Smooth muscle cell (in vitro differentiated cells): ENCODE measurements around the gene BATF2. TPM values are rescaled to one million over a fixed set of nuclear protein-coding genes. Genes with fewer than 3 reads are reported as not detected.

Experiments
- DNase-seq: peaks from one replicate; lab custom pipeline; 2025; ENCODE audit not compliant: unreplicated experiment; lab: John Stamatoyannopoulos, UW
- H2AFZ ChIP-seq: fragments of 200-600 bp; sonication (generic); 2 replicates; pipeline ENCODE4 v1.6.0; 2016; ENCODE audit warnings: antibody characterized with exemption, low read depth, mild to moderate bottlenecking
- H3F3A ChIP-seq: fragments of 200-600 bp; sonication (generic); 2 replicates; pipeline ENCODE4 v1.6.0; 2017; ENCODE audit warnings: antibody characterized with exemption, low read depth
- H3K27ac ChIP-seq: fragments of 200-600 bp; sonication (generic); 2 replicates; pipeline ENCODE4 v1.5.1; 2016; ENCODE audit warnings: low read depth, mild to moderate bottlenecking
- H3K27me3 ChIP-seq: fragments of 200-600 bp; sonication (generic); 2 replicates; pipeline ENCODE4 v1.6.1; 2016; ENCODE audit warnings: low read depth, mild to moderate bottlenecking
- H3K36me3 ChIP-seq: fragments of 200-600 bp; sonication (generic); 2 replicates; pipeline ENCODE4 v1.5.1; 2016; ENCODE audit warnings: low read depth
- H3K4me1 ChIP-seq: fragments of 200-600 bp; sonication (generic); 2 replicates; pipeline ENCODE4 v1.5.1; 2016; ENCODE audit warnings: low read depth
- H3K4me2 ChIP-seq: fragments of 200-600 bp; sonication (generic); 2 replicates; pipeline ENCODE4 v1.6.0; 2016; ENCODE audit warnings: mild to moderate bottlenecking
- H3K4me3 ChIP-seq: fragments of 200-600 bp; sonication (generic); 2 replicates; pipeline ENCODE4 v1.5.1; 2016; ENCODE audit warnings: mild to moderate bottlenecking
- H3K79me2 ChIP-seq: fragments of 200-600 bp; sonication (generic); 2 replicates; pipeline ENCODE4 v1.6.0; 2016; ENCODE audit warnings: low read depth, mild to moderate bottlenecking
- H3K9ac ChIP-seq: fragments of 200-600 bp; sonication (generic); 2 replicates; pipeline ENCODE4 v1.6.0; 2016; ENCODE audit warnings: low read depth
- H3K9me3 ChIP-seq: fragments of 200-600 bp; sonication (generic); replicated peaks from 2 replicates; pipeline ENCODE4 v1.5.1; 2016; ENCODE audit warnings: low read depth
- H4K20me1 ChIP-seq: fragments of 200-600 bp; sonication (generic); 2 replicates; pipeline ENCODE4 v1.6.0; 2016; ENCODE audit warnings: low read depth
- CTCF ChIP-seq: fragments of 200-600 bp; sonication (generic); IDR thresholded peaks from 2 replicates; pipeline ENCODE4 v1.5.1; 2017; ENCODE audit warnings: borderline replicate concordance, mild to moderate bottlenecking, antibody characterized with exemption; ENCODE audit not compliant: insufficient read depth, poor library complexity, severe bottlenecking
- WGBS: methylation state at CpG from one replicate; pipeline ENCODE4 v1.1.7; 2016; ENCODE audit warnings: low lambda C conversion rate; 5-methylcytosine and 5-hydroxymethylcytosine counted together
- polyA plus RNA-seq: library from polyadenylated mRNA; unstranded; fragments of >200 nt; fragmentation: Nextera tagmentation; extraction: Ambion mirVana; gene quantifications from 2 replicates; pipeline ENCODE4 v1.2.1, GENCODE V29; 2016
- total RNA-seq: library from RNA; depleted of rRNA; stranded (reverse); fragments of >200 nt; gene quantifications from 2 replicates; pipeline ENCODE4 v1.2.3, GENCODE V29; 2014

The BATF2 gene
- total and polyA plus RNA-seq, 2 experiments from 2014 or later, result 0.41 TPM; not detected in 1

- no peak overlapping the region for H3K4me3 ChIP-seq
- H3K27me3 ChIP-seq, result no peaks in the 10 kb centered on the region
- no peak overlapping the region for H3K9ac ChIP-seq
- H4K20me1 ChIP-seq, result no peaks in the 10 kb centered on the region
- no peaks in the 10 kb centered on the region for H3K79me2 ChIP-seq
- DNase-seq, result no peak
- no peaks in the 10 kb centered on the region for H3K36me3 ChIP-seq
- peaks cover 8% of the 10 kb centered on the region for H3K4me1 ChIP-seq
- no peak overlapping the region for H3K27ac ChIP-seq
- peak overlapping the region; percentile 24 for H2AFZ ChIP-seq
- WGBS, result 84% methylated on average over 11 of the region's 11 CpGs
- peak overlapping the region; percentile 51 for H3K4me2 ChIP-seq
- no peak for TF ChIP-seq CTCF
- no peaks in the 10 kb centered on the region for H3F3A ChIP-seq
- H3K9me3 ChIP-seq, result no peaks in the 10 kb centered on the region
Measured at GRCh38 chr11:64996327-64996709, 453 bp downstream of the BATF2 start.

DNA sequence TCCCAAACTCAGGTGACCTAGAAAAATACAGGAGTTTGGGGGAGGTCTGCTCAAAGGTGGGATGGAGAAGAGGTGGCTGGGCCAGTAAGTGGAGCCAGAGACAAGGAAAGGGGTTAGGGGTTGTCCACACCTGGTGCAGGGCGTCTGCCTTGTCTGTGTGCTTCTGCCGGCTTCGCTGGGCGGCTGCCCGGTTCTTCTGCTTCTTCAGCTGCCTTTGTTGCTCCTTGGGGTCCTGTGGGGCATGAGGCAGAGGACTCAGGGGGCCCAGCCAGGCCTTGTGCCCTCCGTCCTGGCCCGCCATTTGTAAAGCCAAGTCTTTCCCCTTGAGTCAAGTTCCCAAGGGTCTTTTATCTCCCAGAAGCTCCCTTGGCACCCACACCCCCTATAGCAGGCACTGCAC lies 2.5 kb downstream of the BATF2 start:
- Histone ChIP-seq H3K27ac (no peak overlapping the region), H4K20me1 (no peaks in the 10 kb centered on the region), H3K9me3 (no peaks in the 10 kb centered on the region), H3K79me2 (no peaks in the 10 kb centered on the region), H3K36me3 (no peaks in the 10 kb centered on the region), H3K9ac (no peak overlapping the region), H3K4me2 (no peak overlapping the region), H2AFZ (no peak overlapping the region), H3F3A (no peaks in the 10 kb centered on the region), H3K4me1 (peaks cover 8% of the 10 kb centered on the region), H3K27me3 (no peaks in the 10 kb centered on the region), H3K4me3 (no peak overlapping the region)
- WGBS, result 92% methylated on average over 7 of the region's 7 CpGs
- no peak for TF ChIP-seq CTCF
- no peak for DNase-seq

DNA sequence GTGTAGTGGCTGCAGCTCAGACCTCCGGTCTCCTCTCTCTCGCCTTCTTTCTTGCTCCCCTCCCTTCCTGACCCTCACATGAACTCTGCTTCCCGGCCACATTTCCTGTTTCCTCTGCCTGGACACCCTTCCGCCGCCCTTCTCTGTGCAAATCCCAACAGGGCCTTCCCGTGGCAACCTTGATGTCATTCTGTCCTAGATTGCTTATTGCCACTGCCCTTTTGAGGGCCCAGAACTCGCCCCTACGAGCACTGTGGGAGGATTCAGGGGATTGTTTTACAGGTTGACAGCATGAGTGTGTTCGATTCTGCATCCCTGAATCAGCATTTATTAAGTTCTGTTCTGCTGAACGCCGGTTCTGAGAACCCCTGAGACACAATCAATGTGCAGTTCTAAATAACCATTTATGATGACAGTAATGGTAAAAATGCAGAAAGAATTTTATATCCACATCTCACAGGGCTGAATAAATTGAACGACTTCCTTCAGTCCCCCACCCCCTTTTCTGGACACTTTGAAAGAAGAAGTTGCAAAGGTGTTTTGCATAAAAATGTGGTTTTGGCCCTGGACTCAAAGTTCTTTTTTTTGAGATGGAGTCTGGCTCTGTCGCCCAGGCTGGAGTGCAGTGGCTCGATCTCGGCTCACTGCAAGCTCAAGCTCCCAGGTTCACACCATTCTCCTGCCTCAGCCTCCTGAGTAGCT lies 6.4 kb downstream of the BATF2 start:
- TF ChIP-seq CTCF, result no peak
- Histone ChIP-seq H2AFZ (no peak overlapping the region), H3K79me2 (no peaks in the 10 kb centered on the region), H3K27ac (no peak overlapping the region), H3K4me3 (no peak overlapping the region), H3K4me1 (no peaks in the 10 kb centered on the region), H4K20me1 (no peaks in the 10 kb centered on the region), H3K4me2 (no peak overlapping the region), H3K36me3 (no peaks in the 10 kb centered on the region), H3K9ac (no peak overlapping the region), H3K27me3 (no peaks in the 10 kb centered on the region), H3K9me3 (no peaks in the 10 kb centered on the region), H3F3A (no peaks in the 10 kb centered on the region)
- WGBS, result 73% methylated on average over 15 of the region's 15 CpGs
- no peak for DNase-seq

GRCh38 chr11:64989416-64989815 lies 7.4 kb downstream of the BATF2 start:
- Histone ChIP-seq H3K36me3 (no peaks in the 10 kb centered on the region), H3K9me3 (no peaks in the 10 kb centered on the region), H4K20me1 (no peaks in the 10 kb centered on the region), H3K9ac (no peak overlapping the region), H3K79me2 (no peaks in the 10 kb centered on the region), H2AFZ (no peak overlapping the region), H3K4me2 (no peak overlapping the region), H3K4me3 (no peak overlapping the region), H3F3A (no peaks in the 10 kb centered on the region), H3K4me1 (no peaks in the 10 kb centered on the region), H3K27ac (no peak overlapping the region), H3K27me3 (no peaks in the 10 kb centered on the region)
- TF ChIP-seq CTCF, result no peak
- DNase-seq, result no peak
- WGBS, result 93% methylated on average over 13 of the region's 13 CpGs
